Body of pancreas (tissue), 4 donors: ENCODE data around the gene SERPINA4.

ENCODE experiments used
- POLR2A ChIP-seq, 3 donors: fragments of 450-650 bp; IDR thresholded peaks; one replicate each; pipeline ENCODE4 v1.6.1; 2016; ENCODE audit warnings: antibody characterized with exemption in 3 of 3, mild to moderate bottlenecking in 2 of 3
- TF ChIP-seq, protein P1 (sequence below), 7 experiments: fragments of 450-650 bp in 4 of 7; fragments of 200-600 bp in 3 of 7; sonication (generic) in 3 of 7; IDR thresholded peaks; one replicate each; pipeline ENCODE4 v1.5.1; 2016 to 2019; ENCODE audit warnings: antibody characterized with exemption in 7 of 7

DNA sequence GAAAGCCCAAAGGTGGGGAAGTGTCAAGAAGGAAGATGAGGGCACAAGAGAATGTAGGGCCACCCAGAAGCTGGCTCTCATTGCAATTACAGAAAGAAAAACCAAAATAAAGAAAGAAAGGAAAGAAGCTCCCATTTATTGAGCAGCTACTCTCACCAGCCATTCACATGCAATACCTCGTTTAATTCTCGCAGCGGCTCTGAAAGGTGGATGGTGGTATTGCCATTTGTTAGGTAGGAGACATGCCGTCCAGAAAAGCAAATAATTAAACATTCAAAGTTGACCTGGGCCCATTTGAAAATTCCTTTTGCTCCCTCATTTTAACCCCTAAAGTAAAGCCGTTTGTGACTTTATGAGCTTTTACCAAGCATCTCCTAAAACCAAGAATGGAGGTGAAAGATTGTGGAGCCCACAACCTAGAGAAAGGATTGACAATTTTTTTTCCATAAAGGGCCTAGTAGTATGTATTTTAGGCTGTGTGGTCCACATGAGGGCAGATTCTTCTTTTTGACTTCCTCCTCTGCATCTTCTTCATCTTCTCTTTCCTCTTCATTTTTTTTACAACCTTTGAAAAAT, 56.2 kb downstream of the SERPINA4 start:
- TF ChIP-seq, protein P1, sequence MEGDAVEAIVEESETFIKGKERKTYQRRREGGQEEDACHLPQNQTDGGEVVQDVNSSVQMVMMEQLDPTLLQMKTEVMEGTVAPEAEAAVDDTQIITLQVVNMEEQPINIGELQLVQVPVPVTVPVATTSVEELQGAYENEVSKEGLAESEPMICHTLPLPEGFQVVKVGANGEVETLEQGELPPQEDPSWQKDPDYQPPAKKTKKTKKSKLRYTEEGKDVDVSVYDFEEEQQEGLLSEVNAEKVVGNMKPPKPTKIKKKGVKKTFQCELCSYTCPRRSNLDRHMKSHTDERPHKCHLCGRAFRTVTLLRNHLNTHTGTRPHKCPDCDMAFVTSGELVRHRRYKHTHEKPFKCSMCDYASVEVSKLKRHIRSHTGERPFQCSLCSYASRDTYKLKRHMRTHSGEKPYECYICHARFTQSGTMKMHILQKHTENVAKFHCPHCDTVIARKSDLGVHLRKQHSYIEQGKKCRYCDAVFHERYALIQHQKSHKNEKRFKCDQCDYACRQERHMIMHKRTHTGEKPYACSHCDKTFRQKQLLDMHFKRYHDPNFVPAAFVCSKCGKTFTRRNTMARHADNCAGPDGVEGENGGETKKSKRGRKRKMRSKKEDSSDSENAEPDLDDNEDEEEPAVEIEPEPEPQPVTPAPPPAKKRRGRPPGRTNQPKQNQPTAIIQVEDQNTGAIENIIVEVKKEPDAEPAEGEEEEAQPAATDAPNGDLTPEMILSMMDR (IDR thresholded peaks at IDR 0.05): no peak
- peak in 1 of 3 donors; percentile 22 for TF ChIP-seq POLR2A (IDR thresholded peaks at IDR 0.05)
